Measurements from ENCODE around the gene LAPTM5. TPM values are rescaled to one million over a fixed set of nuclear protein-coding genes. Genes with fewer than 3 reads are reported as not detected.

The LAPTM5 gene
- total RNA-seq, 4 donors from 2014 or later = 44.5 to 767 (median 109) TPM

- no peak for TF ChIP-seq CTCF (IDR thresholded peaks at IDR 0.05; ENCODE audit: low read depth)
Observed at GRCh38 chr1:30790850-30791778, 33.5 kb upstream of the LAPTM5 start.

- TF ChIP-seq CTCF (IDR thresholded peaks at IDR 0.05; ENCODE audit: low read depth) = no peak
Observed at GRCh38 chr1:30789388-30790255, 32.0 kb upstream of the LAPTM5 start.

- no peak for TF ChIP-seq CTCF (IDR thresholded peaks at IDR 0.05; ENCODE audit: low read depth)
Observed at GRCh38 chr1:30788580-30789387, 31.2 kb upstream of the LAPTM5 start.

GRCh38 chr1:30787856-30788495 is 30.4 kb upstream of the LAPTM5 start:
- TF ChIP-seq CTCF (IDR thresholded peaks at IDR 0.05; ENCODE audit: low read depth) = no peak

GRCh38 chr1:30787266-30787665 is 29.7 kb upstream of the LAPTM5 start:
- TF ChIP-seq CTCF (IDR thresholded peaks at IDR 0.05; ENCODE audit: low read depth) = no peak

- no peak for TF ChIP-seq CTCF (IDR thresholded peaks at IDR 0.05; ENCODE audit: low read depth)
Observed at GRCh38 chr1:30786264-30786991, 28.9 kb upstream of the LAPTM5 start.

Data from subcutaneous adipose tissue (tissue), 4 donors.